NCI-H69 (cell line): ENCODE data around the gene FKBP15.
"Not testable (repeated sequence)": the region's sequence is repeated elsewhere in the genome, so short reads cannot be mapped to it uniquely, and the experiment has no call there.

ENCODE experiments used
- DNase-seq: peaks from one replicate; lab custom pipeline; 2025; lab: John Stamatoyannopoulos, UW

FKBP15 gene

GRCh38 chr9:113221003-113221799 lies at the start of gene FKBP15, which contains the start of gene SLC31A1:
Gene FKBP15 (minus strand): TSS chr9:113221277. CDS start chr9:113221243, 34 bp downstream.
Gene SLC31A1 (plus strand): TSS chr9:113221544. CDS start chr9:113256149, 34,605 bp downstream.
- peak; percentile 99 for DNase-seq

- DNase-seq: no peak
Measured at GRCh38 chr9:113269871-113270270, 48.8 kb upstream of the FKBP15 start.

DNA sequence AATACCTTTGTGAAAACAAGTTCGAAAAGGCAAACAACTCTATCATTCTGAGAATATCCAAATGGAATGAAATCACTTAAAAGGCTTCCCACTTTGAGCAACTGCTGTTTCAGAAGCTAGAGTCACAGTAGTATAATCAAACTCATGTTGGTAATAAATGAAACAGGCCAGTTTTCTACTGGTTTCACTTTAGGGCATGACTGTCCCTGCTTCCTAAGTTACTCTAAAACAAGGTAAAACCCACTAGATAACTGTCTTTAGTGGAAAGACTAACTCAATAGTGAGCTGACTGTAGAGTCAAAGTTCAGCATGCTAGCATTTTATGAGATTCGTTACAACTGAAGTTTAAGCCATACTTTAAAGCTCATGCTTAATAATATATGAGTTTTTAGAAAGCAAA lies 48.3 kb upstream of the FKBP15 start:
- no peak for DNase-seq

- no peak for DNase-seq
Measured at GRCh38 chr9:113267911-113268566, 47.0 kb upstream of the FKBP15 start.

- no peak for DNase-seq
Measured at GRCh38 chr9:113266174-113266573, 45.1 kb upstream of the FKBP15 start.

DNA sequence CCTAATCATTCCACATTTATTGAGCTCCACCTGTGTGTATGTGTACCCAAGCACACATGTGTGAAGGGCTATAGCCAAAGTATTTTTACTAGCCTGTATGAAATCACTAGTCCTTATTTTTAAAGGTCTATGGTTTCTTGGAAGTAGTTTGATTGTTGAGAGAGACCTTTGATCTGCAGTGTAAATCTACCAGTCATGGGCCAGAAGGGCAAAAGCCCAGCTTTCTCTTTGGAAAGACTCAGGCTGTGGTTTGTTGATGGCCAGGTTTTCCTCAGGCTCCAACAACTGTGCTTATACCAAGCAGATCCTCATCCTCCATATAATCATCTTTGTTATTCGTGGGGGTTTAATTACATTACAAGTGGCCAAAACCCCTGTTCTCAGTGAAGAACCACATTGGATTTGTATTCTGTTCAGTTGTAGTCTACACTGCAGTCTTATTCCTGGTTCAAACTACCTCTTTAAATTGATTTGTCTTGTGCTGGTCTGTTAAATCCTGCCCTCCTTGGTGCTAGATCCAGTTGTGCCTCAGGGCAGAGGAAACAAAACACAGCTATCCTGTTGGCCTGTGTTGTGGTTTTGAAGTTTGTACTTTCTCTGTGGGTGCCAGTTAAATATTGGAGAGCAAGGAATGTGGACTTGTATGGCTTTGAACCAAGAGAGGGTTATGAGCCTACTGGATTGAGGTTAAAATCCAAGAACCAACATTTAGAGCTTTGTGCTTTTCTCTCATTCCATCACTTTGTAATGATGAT lies 41.0 kb upstream of the FKBP15 start:
- no peak for DNase-seq

DNA sequence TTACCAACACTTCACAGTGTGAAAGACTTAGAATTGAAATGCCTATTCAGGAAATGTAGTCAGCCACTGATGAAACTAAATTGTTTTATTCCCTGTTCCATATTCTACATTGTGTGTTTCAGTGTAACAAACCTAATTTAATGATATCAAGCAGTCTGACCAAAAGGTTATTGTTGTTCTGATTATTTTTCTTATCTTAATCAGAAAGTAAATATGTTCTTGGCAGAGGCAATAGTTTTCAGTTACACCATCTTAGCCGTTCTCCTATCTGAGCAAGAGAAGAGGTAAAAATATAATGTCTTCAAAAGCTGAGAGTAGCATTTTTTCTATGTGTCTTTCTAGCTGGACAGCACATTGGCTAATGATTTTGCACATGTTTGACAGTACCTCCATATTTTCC lies 37.2 kb upstream of the FKBP15 start:
- no peak for DNase-seq

DNA sequence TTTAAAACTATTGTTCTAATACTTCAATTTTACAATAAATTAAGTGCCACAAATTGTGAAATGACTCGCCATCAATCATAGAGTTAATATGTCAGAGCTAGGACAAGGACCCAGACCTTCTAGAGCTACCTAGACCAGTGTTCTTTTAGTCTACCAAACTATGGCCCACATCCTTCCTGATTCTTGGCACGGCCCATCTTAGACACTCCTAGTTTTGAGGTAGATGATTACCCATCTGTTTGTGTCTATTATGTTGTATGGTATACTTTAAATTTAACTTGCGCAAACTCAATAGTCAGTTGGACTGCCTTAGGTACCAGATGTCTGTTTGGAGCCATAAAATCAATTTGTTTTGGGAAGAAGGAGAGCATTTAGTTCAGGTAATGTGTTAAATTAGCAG lies 36.8 kb upstream of the FKBP15 start:
- DNase-seq: no peak

DNA sequence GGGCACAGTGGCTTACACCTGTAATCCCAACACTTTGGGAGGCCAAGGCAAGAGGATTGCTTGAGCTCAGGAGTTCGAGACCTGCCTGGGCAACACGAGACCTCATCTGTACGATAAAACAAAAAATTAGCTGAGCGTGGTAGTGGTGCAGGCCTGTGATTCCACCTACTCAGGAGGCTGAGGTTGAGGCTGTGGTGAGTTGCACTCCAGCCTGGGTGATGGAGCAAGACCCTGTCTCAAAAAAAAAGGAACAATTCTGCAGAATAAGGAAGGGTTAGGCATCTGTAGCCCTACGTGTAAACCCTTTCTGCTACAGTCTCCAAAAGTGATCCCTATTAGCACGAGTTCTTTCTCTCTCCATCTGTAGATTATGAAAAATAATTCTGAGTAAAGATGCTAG lies 34.4 kb upstream of the FKBP15 start:
- DNase-seq: no peak

GRCh38 chr9:113254991-113255390 lies 33.9 kb upstream of the FKBP15 start:
- no peak for DNase-seq

GRCh38 chr9:113250807-113251206 lies 29.7 kb upstream of the FKBP15 start:
- no peak for DNase-seq

- not testable (repeated sequence) for DNase-seq
Measured at GRCh38 chr9:113249661-113250060, 28.6 kb upstream of the FKBP15 start.

DNA sequence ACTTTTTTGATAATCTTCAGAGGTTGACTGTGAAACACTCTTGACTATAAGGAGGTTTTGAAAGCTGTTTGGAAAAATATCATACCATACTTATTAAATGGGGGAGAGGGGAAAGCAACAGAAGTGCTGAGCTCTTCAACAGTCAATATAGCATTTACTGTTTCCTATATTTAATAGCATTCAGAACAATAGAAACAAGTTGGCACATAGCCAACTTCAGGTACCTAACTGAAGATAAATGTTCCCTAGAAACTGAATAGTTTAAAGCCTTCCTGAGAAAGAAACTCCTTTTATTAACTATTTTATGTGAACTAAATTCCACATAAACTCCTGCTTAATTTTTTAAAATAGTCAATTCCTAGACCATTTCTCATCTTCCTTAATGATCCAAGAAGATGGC lies 26.6 kb upstream of the FKBP15 start:
- DNase-seq: peak; percentile 29

DNA sequence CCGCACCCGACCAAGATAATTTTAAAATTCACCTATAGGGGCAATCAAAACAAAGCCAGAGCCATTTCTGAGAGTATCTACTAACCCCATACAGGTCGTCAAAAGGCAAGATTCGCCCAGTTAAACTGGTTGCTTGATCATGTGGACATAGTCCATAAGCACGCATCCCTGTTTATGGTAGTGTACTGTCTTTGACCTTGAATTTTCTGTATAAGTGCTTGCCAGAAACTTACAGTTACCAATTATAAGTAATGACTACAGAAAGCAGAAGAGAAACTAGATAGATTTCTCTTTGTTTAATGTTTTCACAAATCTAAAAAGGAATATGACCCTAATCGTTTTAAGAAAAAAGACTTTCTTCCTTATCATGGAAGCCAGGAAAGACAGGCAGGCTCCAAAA lies 25.9 kb upstream of the FKBP15 start:
- no peak for DNase-seq

GRCh38 chr9:113245894-113246293 lies 24.8 kb upstream of the FKBP15 start:
- no peak for DNase-seq

GRCh38 chr9:113244556-113244955 lies 23.5 kb upstream of the FKBP15 start:
- DNase-seq: no peak

DNA sequence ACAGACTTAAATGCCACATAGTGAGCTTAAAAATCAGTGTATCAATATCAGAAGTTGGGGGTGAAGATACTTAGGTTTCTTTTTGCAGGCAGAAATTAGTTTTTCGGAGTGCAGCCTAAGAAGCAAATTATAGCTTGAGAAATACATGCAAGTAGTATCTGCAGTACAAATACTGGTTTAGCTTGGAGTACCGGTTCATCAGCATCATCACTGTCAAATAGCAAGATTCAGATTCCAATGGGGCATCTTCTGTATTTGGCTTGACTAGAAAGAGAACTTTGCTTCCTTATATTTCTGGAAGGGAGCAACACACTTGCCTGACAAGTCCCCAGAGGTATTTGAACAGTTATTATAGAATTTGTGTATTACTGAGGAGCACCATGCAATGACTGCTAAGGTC lies 20.1 kb upstream of the FKBP15 start:
- DNase-seq: no peak

DNA sequence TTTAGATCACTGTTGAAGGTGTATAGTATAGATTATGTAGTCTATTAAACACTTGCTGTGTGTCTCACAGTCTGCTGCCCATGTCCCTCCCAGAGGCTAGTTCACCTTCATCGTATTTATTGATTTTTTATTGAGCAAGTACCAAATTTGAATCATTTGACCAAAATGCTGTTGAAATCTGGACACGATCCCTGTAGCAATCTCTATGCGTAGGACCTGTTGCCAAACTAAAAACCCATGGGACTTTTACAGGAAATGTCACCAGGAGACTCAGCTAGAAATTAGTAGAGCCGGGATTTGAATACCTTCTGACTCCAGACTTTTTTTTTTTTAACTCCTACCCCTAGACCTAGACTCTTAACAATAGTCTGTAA lies 17.8 kb upstream of the FKBP15 start:
- DNase-seq: no peak

- no peak for DNase-seq
Measured at GRCh38 chr9:113238202-113238858, 17.3 kb upstream of the FKBP15 start.

GRCh38 chr9:113237026-113237425 lies 15.9 kb upstream of the FKBP15 start:
- no peak for DNase-seq

DNA sequence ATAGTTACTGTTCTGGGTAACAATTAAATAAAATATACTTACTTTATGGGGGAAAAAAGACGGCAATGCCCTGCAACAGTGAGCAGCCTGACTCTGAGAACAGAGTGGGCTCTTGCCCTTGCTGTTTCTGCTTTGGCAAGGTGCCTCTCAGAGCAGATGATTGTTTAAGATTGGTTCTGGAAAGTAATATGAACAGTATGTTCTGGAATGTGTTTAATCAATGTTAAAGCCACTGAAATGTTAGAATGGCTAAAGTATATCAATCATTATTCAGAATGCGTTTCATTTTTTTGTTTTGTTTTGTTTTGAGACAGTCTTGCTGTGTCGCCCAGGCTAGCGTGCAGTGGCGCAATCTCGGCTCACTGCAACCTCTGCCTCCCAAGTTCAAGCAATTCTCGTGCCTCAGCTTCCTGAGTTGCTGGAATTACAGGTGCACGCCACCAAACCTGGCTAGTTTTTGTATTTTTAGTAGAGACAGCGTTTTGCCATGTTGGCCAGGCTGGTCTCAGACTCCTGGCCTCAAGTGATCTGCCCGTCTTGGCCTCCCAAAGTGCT lies 14.7 kb upstream of the FKBP15 start:
- DNase-seq: not testable (repeated sequence)

- DNase-seq: no peak
Measured at GRCh38 chr9:113231701-113232100, 10.6 kb upstream of the FKBP15 start.
